Spleen (tissue), 7 donors: ENCODE results near the gene KCNH3.

Experiments
- CTCF ChIP-seq, 11 experiments: fragments of 200-600 bp in 7 of 11; fragments of 450-650 bp in 4 of 11; sonication (generic) in 4 of 11; IDR thresholded peaks in 8 of 11; conservative IDR thresholded peaks in 3 of 11; 1 replicate in 7 of 11; 2 replicates in 4 of 11; pipeline versions ENCODE4 v1.4.0 to v1.8.0; 2016 to 2021; ENCODE audit warnings: antibody characterized with exemption in 11 of 11, inconsistent platforms in 4 of 11, mild to moderate bottlenecking in 1 of 11
- POLR2A ChIP-seq, 3 donors: fragments of 450-650 bp; IDR thresholded peaks; one replicate each; pipeline ENCODE4 v1.5.1; 2017; ENCODE audit warnings: antibody characterized with exemption in 3 of 3, mild to moderate bottlenecking in 1 of 3
- POLR2AphosphoS5 ChIP-seq, 3 donors: sonication (generic); formaldehyde crosslinking; IDR thresholded peaks; one replicate each; pipeline ENCODE4 v1.5.1; 2017; ENCODE audit warnings: antibody characterized with exemption in 3 of 3
- donor health status: DM: no; HTN: no; CAD: no; lungs with moderate emphysema.
- donor health status: DM: no; HTN: no; CAD: no.
- donor health status: DM: no; HTN: no; CAD: no.

- TF ChIP-seq CTCF (IDR thresholded peaks at IDR 0.05 in 8 of 11, conservative IDR thresholded peaks at IDR 0.05 in 3 of 11) (no peak), POLR2A (IDR thresholded peaks at IDR 0.05) (no peak), POLR2AphosphoS5 (IDR thresholded peaks at IDR 0.05) (no peak)
Observed at GRCh38 chr12:49557917-49558215, 19.0 kb downstream of the KCNH3 start.
